HG03521 (cell line): Measurements from ENCODE around the gene GADD45GIP1.
"Not testable (repeated sequence)": the region's sequence is repeated elsewhere in the genome, so short reads cannot be mapped to it uniquely, and the experiment has no call there.

Source experiments
- ATAC-seq: cut with Tn5 transposase; IDR thresholded peaks from one replicate; pipeline ENCODE4 v1.9.1; 2021; ENCODE audit warnings: mild to moderate bottlenecking, moderate library complexity; ENCODE audit not compliant: unreplicated experiment

The GADD45GIP1 gene

DNA sequence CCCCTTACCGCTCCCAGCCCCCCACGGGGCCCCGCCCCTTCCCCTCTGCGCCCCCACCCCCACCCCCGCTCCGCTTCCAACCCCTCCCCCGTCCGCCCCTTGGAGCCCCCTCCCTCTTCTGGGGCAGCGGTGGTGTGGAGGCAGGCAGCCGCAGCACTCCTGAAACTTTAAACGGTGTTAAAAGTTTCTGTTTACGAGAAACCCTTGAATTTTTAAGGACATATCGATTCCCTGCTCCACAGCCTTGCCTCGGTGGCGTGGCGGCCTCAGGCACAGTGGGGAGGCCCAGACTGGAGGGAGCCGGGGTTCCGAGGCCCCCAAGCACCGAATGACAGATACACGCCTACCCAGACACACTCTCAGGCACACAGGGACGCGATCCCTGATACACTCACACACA lies 33.4 kb upstream of the GADD45GIP1 start:
- ATAC-seq, result no peak

DNA sequence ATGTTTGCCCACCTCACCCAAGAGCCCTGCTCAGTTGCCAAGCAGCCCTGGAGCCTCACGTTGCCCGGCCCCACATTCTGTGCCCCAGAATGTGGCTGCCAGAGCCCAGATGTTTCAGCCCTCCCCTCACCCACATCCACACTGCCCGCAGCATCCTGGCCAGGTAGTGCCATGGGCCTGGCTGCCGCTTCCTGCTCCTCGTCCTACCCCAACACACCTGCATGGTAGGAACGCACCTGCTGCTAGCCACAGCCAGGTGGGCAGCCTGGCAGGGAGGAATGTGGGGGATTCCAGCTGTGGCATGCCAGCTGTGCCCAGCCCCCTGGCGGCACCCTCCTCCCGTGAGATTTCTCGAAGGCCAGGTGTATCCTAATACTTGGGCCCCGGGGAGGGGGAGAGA lies 30.8 kb upstream of the GADD45GIP1 start:
- ATAC-seq, result no peak

- ATAC-seq, result no peak
Observed at GRCh38 chr19:12987190-12987589, 30.2 kb upstream of the GADD45GIP1 start.

- ATAC-seq, result no peak
Observed at GRCh38 chr19:12986726-12987125, 29.7 kb upstream of the GADD45GIP1 start.

DNA sequence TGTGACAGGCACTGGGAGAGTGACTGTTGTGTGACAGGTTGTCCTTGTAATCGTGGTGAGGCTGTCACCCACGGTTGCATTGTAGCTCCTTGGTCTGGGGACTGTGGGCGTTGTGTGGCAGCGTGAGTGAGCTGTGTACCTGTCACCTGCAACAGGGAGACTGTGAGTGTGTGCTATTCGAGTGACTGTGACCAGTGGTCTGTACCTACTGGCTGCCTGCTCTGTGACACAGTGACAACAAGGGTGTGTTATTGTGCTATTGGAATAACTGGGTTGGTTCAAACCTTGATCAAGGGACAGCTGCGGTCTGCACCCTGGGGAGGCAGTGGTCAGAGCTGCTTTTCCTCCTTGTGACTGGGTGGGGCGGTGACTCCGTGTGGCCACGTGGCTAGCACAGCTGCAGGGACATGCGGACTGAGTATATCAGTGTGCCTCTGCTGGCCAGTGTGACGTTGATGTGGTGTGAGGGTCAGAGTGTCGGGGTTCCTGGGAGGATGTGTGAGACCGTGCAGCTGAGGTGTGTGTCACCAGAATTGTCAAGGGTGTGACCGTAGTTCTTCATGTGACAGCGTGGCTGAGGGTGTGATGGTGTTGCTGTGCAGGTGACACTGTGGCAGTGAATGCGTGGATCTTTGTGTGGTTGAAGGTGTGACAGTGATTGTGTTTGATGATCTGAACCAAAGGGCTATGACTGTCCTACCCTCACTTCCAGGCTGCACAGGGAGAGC lies 28.2 kb upstream of the GADD45GIP1 start:
- ATAC-seq, result no peak

DNA sequence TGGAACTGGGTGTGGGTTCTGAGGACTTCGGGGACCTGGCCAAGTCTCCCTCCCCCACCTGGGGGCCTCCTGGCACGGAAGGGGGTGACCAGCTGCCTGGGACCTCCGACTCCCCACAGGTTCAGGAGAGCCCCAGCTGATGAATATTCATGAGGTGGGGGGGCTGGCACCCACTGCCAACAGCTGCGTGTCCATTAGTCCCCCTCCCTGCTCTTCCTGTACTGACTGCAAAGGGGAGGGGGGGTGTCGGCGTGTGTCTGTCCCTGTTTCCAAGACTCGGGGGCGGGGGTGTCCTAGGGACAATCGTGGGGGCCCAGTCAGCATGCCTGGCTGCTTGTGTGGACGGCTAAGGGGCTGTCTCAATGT lies 27.6 kb upstream of the GADD45GIP1 start:
- ATAC-seq, result no peak

DNA sequence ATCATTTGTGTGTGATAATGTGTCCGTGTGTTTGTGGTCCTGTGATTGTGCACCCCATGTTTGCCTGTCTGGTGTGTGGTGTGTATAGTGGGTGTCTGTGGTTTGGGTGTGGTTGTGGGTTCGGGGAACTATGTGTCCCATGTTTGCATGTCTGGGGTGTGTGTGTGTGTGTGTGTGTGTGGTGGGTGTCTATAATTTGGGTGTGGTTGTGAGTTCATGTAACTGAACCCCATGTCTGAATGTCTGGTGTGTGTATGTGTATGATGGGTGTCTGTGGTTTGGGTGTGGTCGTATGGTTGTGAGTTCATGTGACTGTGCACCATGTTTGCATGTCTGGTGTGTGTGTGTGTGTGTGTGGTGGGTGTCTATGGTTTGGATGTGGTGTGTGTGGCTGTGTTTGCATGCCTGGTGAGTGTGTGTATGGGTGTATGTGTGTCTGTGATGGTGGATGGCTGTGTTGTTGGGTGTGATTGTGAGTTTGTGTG lies 27.2 kb upstream of the GADD45GIP1 start:
- no peak for ATAC-seq

GRCh38 chr19:12983542-12984142 lies 26.6 kb upstream of the GADD45GIP1 start:
- no peak for ATAC-seq

DNA sequence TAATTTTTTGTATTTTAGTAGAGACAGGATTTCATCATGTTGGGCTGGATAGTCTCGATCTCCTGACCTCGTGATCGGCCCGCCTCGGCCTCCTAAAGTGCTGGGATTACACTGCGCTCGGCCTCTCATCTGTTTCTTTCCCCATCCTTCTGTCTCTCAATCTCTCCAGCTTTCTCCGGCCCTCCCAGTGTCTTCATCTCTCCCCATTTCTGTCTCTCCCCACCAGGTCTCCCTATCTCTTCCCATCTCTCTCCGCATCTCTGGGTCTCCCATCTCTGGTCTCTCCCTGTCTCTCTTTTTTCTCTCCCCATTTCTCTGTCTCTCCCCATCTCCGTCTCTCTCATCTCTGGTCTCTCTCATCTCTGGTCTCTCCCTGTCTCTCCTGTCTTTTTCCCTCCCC lies 26.1 kb upstream of the GADD45GIP1 start:
- ATAC-seq, result no peak

DNA sequence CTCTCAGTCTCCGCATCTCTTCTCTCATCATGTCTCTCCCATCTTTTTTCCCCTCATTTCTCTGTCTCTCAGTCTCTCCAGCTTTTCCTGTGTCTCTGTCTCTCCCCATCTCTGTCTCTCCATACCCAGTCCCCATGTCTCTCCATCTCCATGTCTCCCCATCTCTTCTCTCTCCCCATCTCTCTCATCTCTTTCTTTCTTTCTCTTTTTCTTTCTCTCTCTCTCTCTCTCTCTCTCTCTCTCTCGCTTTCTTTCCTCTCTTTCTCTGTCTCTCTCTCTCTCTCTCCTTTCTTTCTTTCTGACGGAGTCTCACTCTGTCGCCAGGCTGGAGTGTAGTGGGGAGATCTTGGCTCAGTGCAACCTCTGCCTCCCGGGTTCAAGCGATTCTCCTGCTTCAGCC lies 25.6 kb upstream of the GADD45GIP1 start:
- no peak for ATAC-seq

GRCh38 chr19:12979974-12980373 lies 23.0 kb upstream of the GADD45GIP1 start:
- no peak for ATAC-seq

DNA sequence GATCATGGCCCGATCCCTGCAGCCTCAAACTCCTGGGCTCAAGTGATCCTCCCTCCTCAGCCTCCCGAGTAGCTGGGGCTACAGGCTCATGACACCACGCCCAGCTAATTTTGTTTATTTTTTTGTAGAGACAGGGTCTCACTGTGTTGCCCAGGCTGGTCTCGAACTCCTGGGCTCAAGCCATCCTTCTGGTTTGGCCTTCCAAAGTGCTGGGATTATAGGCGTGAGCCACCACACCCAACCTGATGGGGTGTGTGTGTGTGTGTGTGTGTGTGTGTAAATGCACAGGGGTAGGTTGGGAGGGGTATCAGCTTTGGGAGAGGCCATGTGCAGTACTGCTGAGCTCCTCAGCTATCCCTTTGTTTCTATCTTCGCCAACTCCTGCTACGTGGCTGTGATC lies 19.1 kb upstream of the GADD45GIP1 start:
- not testable (repeated sequence) for ATAC-seq

GRCh38 chr19:12975221-12975741 lies 18.3 kb upstream of the GADD45GIP1 start:
- no peak for ATAC-seq

DNA sequence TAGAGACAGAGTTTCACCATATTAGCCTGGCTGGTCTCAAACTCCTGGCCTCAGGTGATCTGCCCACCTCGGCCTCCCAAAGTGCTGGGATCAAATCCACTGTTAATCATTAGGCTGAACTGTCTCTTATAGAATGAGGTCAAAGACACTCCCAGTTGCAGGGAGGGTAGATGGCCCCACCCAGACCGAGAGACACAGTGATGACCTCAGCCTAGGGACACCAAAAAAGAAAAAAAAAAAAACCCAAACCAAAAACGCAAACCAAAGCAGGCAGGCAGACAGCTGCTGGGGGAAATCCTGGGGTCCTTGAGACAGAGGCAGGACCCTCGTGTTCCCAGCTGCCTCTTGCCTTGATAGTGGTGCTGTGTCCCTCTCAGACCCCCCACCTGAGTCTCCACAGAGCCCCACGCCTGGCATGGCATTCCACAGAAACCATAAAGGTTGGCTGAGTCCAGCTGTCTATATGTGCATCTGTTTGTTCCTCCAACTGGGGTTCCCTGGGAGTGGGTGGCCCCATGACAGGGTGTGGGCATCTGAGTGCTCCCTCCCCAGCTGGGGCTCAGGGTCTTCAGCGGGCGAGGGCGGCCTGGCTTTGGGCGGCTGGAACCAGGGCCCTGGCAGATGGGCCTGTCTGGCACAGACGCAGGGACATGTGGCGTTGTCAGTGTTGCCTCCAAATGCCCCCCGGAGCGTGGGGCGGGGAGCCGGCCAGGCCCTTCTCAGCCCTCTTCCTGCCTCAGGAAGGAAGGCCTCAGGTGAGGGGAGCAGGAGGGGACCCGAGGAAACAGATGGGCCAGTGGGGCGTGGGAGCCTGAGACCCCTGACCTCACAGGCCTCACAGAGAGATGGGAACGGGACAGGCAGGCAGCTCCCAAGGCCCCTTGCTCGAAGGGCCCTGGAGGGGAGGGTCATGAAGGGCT lies 17.5 kb upstream of the GADD45GIP1 start:
- ATAC-seq, result no peak

DNA sequence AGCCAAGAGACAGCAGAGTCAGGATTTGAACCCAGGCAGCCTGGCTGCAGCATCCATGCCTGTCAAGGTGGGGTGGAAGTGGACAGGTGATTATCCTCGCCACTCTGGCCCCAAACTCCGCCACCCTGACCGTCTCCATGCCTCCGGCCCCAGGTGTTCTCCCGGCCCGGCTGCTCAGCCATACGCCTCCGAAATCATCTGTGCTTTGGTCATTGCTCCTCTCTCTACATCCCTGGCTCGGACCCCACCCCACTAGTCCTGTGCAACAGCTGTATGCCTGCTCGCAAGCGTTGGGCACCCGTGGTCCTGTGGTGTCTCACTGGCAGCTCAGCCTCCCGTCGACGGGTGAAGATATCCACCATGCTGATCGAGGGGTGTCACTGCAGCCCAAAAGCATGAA lies 16.2 kb upstream of the GADD45GIP1 start:
- no peak for ATAC-seq

- no peak for ATAC-seq
Observed at GRCh38 chr19:12970070-12970820, 13.2 kb upstream of the GADD45GIP1 start.

- no peak for ATAC-seq
Observed at GRCh38 chr19:12969292-12969988, 12.4 kb upstream of the GADD45GIP1 start, which contains the start of gene DAND5. TSS of gene DAND5 (plus strand) at chr19:12969576. CDS start at chr19:12969661, 85 bp downstream.

GRCh38 chr19:12967907-12968306 lies 10.9 kb upstream of the GADD45GIP1 start:
- ATAC-seq, result no peak

DNA sequence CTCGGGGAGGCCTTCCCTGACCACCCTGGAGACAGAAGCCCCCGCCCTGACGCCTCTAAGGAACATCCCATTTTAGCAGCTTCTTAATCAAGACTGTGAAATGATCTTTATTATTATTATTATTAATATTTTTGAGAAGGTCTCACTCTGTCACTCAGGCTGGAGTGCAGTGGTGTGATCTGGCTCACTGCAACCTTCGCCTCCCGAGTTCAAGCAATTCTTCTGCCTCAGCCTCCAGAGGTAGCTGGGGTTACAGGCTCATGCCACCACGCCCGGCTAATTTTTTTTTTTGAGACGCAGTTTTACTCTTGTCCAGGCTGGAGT lies 8.8 kb upstream of the GADD45GIP1 start:
- no peak for ATAC-seq
